Measurements from ENCODE around the gene CDH12.
"Not testable (repeated sequence)": the region's sequence is repeated elsewhere in the genome, so short reads cannot be mapped to it uniquely, and the experiment has no call there.

Gene CDH12

DNA sequence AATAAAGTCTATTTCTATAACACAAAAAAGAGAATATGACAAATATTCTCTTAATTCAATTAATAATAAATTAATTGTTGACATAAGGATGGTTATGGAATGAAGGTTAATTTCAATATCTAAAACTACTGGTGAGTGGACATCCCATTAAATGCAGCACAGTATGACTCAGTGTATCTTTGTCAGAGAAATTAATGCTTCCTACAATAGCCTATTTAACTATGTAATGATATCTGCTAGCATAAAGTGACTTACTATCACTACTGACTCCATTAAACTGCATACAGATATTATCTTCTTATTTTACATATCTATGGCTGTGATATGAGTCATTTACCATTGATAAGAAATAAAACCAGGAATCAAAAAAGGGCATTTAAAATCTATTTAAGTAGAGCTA is 298.7 kb downstream of the CDH12 start:
- DNase-seq: no peak

DNA sequence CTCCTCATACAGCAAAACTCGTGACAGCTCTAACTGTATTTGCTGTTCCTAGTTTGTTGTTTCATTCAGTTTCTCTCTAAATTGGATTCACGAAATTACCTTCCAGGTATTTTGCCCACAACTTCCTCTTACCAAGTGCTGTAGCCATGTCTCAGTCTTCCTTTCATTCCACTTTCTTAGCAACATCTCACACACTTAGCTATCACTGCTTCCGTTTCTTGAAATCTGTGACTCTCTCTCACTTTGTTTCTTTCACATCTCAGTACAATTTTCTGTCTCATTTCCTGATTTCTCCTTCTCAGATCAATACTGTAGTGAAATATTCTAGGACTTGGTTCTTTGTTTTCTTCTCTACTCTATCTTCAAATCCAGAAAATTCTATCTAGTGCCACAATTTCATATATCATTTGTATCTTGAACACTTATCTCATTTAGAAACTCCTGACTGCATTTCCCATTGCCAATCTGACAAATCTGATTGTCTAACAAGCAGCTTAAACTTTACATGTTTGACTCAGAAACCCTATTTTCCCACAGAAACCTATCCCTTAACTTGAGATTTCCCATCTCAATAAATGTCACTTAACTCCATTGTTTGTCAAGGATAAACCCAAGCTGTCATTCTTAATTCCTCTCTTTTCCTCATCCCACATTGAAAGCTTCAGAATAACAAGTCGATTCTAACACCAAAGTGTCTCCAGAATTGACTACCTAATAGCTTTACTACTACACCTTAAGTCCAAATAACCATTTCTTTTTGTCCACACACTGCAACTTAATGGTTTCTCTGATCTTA is 303.1 kb downstream of the CDH12 start:
- peak; percentile 11 for DNase-seq

GRCh38 chr5:22542340-22542739 is 310.8 kb downstream of the CDH12 start:
- peak; percentile 20 for DNase-seq

GRCh38 chr5:22541037-22541436 is 312.1 kb downstream of the CDH12 start:
- peak; percentile 94 for DNase-seq

GRCh38 chr5:22539762-22540161 is 313.4 kb downstream of the CDH12 start:
- DNase-seq: no peak

DNA sequence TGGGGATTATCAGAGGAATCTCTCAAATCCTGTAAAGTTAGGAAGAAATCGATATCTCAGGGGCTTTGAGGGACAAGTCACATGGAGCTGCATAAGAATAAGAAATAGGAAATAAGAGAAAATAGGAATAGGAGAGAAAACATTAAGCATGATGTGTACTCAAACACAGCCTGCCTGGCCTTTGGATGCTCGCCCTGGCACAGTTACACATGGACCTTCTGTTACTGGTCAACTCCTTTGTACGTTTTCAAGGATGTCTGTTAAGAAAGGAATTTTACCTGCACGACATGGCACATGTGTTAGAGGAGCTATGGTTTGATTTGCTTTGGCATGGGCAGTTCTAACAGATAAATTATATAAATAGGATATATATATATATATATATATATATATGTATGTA is 321.2 kb downstream of the CDH12 start:
- no peak for DNase-seq

DNA sequence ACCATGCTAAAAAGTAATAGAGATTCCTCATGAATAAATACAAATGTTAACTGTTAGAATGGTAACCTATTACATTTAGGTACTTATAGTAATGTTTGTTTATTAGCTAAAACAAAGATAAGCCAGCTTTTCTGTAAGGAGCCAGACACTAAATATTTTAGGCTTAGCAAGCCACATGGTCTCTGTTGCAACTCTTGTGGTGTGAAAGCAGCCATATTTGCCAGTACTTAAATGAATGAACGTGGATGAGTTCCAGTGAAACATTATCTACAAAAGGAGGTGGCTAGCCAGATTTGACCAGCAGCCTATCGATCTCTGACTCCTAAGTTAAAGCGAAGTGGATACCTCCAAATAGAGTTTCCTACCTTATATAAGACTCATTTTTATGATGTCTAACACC is 331.6 kb downstream of the CDH12 start:
- DNase-seq: no peak

GRCh38 chr5:22516497-22516896 is 336.6 kb downstream of the CDH12 start:
- DNase-seq: not testable (repeated sequence)

DNA sequence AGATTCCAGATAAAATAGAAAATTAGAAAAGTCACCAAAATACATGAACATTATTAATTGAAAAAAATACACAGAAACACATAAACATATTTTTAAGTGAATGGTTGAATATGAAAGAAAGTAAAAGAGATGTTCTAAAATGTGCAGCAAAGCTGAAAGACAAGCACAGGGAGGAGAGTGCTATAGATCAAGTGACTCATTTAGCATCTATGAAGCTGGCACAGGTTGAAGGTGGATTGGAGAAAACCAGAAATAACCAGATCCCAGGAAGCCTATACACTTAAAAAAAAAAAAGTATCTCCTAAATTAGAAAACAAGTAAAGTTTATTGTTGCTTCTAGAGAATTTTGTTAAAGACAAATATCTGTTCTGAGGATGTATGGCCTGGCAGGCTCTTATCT is 338.9 kb downstream of the CDH12 start:
- DNase-seq: no peak

DNA sequence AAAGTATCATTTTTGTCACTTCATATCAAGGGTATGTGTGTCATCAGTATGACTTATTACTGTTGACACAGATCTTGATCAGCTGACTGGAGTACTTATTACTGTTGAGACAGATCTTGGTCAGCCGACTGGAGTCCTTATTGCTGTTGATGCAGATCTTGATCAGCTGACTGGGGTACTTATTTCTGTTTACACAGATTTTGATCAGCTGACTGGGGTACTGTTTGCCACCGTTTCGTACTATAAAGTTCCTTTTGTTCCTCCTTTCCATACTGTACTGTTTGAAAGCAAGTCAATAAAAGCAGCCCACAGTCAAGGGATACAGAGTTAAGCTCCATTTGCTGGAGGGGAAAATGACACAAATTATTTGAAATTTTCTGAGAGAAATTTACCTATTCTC is 347.3 kb downstream of the CDH12 start:
- no peak for DNase-seq

- peak; percentile 49 for DNase-seq
These were observed 348.7 kb downstream of the CDH12 start for GRCh38 chr5:22504411-22504810.

GRCh38 chr5:22500556-22500955 is 352.6 kb downstream of the CDH12 start:
- DNase-seq: peak; percentile 50

DNA sequence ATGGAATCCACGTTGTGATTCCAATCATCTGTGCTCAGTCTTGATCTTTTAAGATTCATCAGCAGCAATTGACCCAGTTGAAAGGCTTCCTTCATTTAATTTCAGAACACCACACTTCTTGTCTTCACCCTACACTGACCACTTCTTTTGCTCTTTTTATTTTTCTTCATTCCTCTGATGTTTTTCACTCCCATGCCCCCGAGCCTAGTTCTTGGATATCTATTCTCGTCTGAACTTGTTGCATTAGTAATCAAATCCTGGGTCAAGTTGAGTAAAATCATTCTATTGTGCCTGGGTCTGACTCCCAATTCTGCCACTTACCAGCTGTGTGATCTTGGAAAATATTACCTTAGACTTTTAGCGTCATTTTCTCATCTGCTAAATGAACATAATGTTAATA is 356.5 kb downstream of the CDH12 start:
- DNase-seq: no peak

- DNase-seq: no peak
These were observed 358.0 kb downstream of the CDH12 start for GRCh38 chr5:22495016-22495720.

- DNase-seq: no peak
These were observed 364.7 kb downstream of the CDH12 start for GRCh38 chr5:22488427-22488826.

DNA sequence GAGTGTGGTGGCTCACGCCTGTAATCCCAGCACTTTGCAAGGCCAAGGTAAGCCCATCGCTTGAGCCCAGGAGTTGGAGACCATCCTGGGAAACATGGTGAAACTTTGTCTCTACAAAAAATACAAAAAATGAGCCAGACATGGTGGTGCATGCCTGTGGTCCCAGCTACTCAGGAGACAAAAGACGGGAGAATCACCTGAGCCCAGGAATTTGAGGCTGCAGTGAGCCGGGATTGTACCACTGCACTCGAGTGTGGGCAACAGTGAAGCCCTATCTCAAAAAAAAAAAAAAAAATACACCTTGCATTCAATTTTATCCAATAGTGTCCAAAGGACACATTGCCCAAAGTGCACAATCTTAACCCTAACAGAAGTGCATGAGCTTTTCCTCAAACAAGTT is 372.8 kb downstream of the CDH12 start:
- DNase-seq: no peak

GRCh38 chr5:22473886-22474285 is 379.3 kb downstream of the CDH12 start:
- DNase-seq: no peak

DNA sequence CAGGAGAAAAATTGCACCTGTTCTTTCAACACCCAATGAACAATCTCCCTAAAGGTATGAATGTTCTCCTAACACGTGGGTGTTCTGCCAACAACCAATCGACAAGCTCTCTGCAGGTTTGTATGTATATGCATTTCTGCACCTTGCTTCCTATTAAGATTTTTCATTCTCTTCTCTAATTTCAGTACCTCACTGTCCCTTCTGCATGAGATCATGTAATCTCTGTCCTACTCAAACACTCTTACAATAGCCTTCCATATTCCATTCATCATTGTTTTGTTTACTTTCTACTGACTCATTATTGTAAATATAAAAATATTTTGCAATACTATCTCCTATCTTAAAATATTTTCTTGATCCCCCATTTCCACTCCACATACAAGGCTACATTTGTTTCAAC is 382.0 kb downstream of the CDH12 start:
- no peak for DNase-seq

- no peak for DNase-seq
These were observed 382.7 kb downstream of the CDH12 start for GRCh38 chr5:22470408-22470807.

DNA sequence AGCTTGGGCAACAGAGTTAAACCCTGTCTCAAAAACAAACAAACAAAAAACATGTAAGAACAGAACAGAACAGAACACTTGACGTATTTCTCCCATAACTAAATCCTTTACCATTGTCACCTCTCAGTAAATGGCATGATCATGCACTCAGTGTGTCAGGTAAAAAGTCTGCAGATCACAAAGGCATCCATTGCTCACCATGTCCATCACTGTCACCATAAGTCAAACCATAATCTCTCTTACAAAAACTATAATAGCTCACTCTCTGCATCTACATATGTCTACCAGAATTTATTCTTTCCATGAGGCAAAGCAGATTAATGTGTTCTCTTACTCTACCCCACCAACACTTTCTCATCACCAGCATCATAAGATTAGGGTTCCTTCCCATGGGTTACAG is 387.5 kb downstream of the CDH12 start:
- no peak for DNase-seq

GRCh38 chr5:22465177-22465576 is 388.0 kb downstream of the CDH12 start:
- no peak for DNase-seq

- no peak for DNase-seq
These were observed 393.0 kb downstream of the CDH12 start for GRCh38 chr5:22460189-22460588.

DNA sequence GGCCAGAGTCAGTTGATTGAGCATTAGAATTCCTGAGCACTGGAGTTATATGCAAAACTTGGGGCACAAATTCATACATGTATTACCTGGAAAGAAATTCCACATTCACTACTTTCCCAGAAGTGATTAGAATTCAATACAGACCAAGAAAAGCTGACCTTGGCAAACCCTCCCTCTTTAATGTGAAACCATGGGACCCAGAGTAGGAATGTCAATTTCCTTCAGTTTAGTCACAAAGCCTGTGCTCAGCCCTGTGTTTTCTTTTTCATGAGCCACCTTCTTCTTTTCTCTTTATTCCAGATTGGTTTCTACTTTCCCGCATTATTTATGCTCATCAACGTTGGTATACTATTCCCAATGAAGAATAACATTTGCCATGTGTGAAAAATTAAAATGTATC is 420.2 kb downstream of the CDH12 start:
- DNase-seq: no peak

DNA sequence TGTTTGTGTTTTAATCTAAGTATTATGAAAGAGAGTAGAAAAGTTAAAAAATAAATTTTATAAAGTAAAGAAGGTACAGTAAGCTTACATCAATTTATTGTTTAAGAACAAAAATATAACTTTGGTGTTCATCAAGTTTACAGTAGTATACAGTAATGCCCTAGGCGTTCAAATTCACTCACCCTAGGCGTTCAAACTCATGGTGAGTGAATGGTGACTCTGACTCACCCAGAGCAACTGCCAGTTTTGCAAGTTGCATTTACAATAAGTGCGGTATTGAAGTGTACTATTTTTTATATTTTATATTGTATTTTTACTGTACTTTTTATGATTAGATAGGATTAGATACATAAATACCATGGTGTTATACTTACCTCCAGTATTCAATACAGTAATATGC is 421.3 kb downstream of the CDH12 start:
- no peak for DNase-seq

DNA sequence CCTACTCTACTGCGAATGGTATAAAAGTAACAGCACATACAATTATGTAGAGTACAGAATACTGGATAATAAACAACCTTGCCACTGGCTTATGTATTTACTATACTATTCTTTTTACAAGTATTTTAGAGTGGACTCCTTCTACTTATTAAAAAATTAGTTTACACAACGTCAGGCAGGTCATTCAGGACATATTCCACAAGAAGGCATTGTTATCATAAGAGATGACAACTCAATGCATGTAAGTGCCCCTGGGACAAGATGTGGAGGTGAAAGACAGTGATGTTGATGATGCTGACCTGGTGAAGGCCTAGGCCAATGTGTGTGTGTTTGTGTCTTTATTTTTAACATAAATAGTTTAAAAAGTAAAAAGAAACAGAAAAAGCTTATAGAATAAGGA is 421.7 kb downstream of the CDH12 start:
- DNase-seq: peak; percentile 16
